Neural progenitor cell (in vitro differentiated cells): ENCODE data around the gene CHCHD6. TPM values are rescaled to one million over a fixed set of nuclear protein-coding genes. Genes with fewer than 3 reads are reported as not detected.

Experiments used
- DNase-seq: peaks from one replicate; pipeline ENCODE4 v3.0.0-alpha.2; 2016; ENCODE audit warnings: low spot score
- H2AFZ ChIP-seq: fragments of 200-600 bp; sonication (generic); replicated peaks from 2 replicates; pipeline ENCODE4 v1.6.1; 2016; ENCODE audit warnings: antibody characterized with exemption
- H3F3A ChIP-seq: fragments of 200-600 bp; sonication (generic); 2 replicates; pipeline ENCODE4 v1.6.1; 2016; ENCODE audit warnings: antibody characterized with exemption, low read depth
- H3K27ac ChIP-seq: fragments of 200-600 bp; sonication (generic); 2 replicates; pipeline ENCODE4 v1.5.1; 2016; ENCODE audit warnings: mild to moderate bottlenecking
- H3K27me3 ChIP-seq: fragments of 200-600 bp; sonication (generic); 2 replicates; pipeline ENCODE4 v1.6.1; 2016; ENCODE audit warnings: mild to moderate bottlenecking, moderate library complexity
- H3K36me3 ChIP-seq: fragments of 200-600 bp; sonication (generic); 2 replicates; pipeline ENCODE4 v1.5.1; 2016
- H3K4me1 ChIP-seq: fragments of 200-600 bp; sonication (generic); 2 replicates; pipeline ENCODE4 v1.6.1; 2016; ENCODE audit warnings: mixed run types
- H3K4me2 ChIP-seq: fragments of 200-600 bp; sonication (generic); 2 replicates; pipeline ENCODE4 v1.6.1; 2016
- H3K4me3 ChIP-seq: fragments of 200-600 bp; sonication (generic); 2 replicates; pipeline ENCODE4 v1.5.1; 2016
- H3K79me2 ChIP-seq: fragments of 200-600 bp; sonication (generic); 2 replicates; pipeline ENCODE4 v1.6.1; 2016; ENCODE audit warnings: low read depth
- H3K9ac ChIP-seq: fragments of 200-600 bp; sonication (generic); 2 replicates; pipeline ENCODE4 v1.6.1; 2016
- H3K9me3 ChIP-seq: fragments of 200-600 bp; sonication (generic); 2 replicates; pipeline ENCODE4 v1.5.1; 2016; ENCODE audit warnings: low read depth
- H4K20me1 ChIP-seq: fragments of 200-600 bp; sonication (generic); 2 replicates; pipeline ENCODE4 v1.6.1; 2016; ENCODE audit warnings: low read depth
- H3K27ac Mint-ChIP-seq: 3 replicates; pipeline ENCODE4 v1.8.0; 2021; ENCODE audit warnings: mixed read lengths
- H3K27me3 Mint-ChIP-seq: 2 replicates; pipeline ENCODE4 v1.8.0; 2022; ENCODE audit warnings: low read depth, mild to moderate bottlenecking, inconsistent platforms, moderate library complexity, mixed read lengths; ENCODE audit not compliant: insufficient read depth
- H3K36me3 Mint-ChIP-seq: 3 replicates; pipeline ENCODE4 v1.8.0; 2021; ENCODE audit warnings: mixed read lengths
- H3K4me1 Mint-ChIP-seq: 3 replicates; pipeline ENCODE4 v1.8.0; 2021; ENCODE audit warnings: mixed read lengths
- H3K4me3 Mint-ChIP-seq: 3 replicates; pipeline ENCODE4 v1.8.0; 2021; ENCODE audit warnings: mild to moderate bottlenecking, moderate library complexity, mixed read lengths
- H3K9me3 Mint-ChIP-seq: 3 replicates; pipeline ENCODE4 v1.8.0; 2020; ENCODE audit warnings: mixed read lengths
- EZH2 ChIP-seq: fragments of 200-600 bp; sonication (generic); IDR thresholded peaks from 2 replicates; pipeline ENCODE4 v1.6.1; 2017; ENCODE audit warnings: antibody characterized with exemption, mild to moderate bottlenecking, moderate library complexity
- EZH2phosphoT487 ChIP-seq: fragments of 200-600 bp; sonication (generic); IDR thresholded peaks from 2 replicates; pipeline ENCODE4 v1.6.1; 2017; ENCODE audit warnings: antibody characterized with exemption
- total RNA-seq: library from RNA; depleted of rRNA; stranded (reverse); fragments of >200 nt; gene quantifications from 2 replicates; pipeline ENCODE4 v1.2.3, GENCODE V29; 2015; ENCODE audit warnings: low replicate concordance
- TF ChIP-seq, protein P1 (sequence below): fragments of 200-600 bp; sonication (generic); IDR thresholded peaks from 2 replicates; pipeline ENCODE4 v1.5.1; 2017; ENCODE audit warnings: antibody characterized with exemption, mild to moderate bottlenecking

CHCHD6 gene
- total RNA-seq, 1 donor from 2014 or later: 35.7 TPM

GRCh38 chr3:126743350-126743749 is 39.3 kb downstream of the CHCHD6 start:
- Histone ChIP-seq H2AFZ (no peak overlapping the region), H3K4me1 (no peaks in the 10 kb centered on the region), H3F3A (no peaks in the 10 kb centered on the region), H3K79me2 (no peaks in the 10 kb centered on the region), H3K36me3 (no peaks in the 10 kb centered on the region), H3K4me3 (no peak overlapping the region), H3K9me3 (no peaks in the 10 kb centered on the region), H4K20me1 (peaks cover 2% of the 10 kb centered on the region), H3K9ac (no peak overlapping the region), H3K4me2 (no peak overlapping the region), H3K27me3 (no peaks in the 10 kb centered on the region), H3K27ac (no peak overlapping the region)
- H3K4me3 Mint-ChIP-seq: no peak overlapping the region
- DNase-seq: no peak
- H3K9me3 Mint-ChIP-seq: peaks cover 10% of the 10 kb centered on the region
- no peaks in the 10 kb centered on the region for H3K27me3 Mint-ChIP-seq
- H3K36me3 Mint-ChIP-seq: peaks cover 35% of the 10 kb centered on the region
- peaks cover 4% of the 10 kb centered on the region for H3K4me1 Mint-ChIP-seq
- TF ChIP-seq EZH2 (no peak), EZH2phosphoT487 (no peak)
- no peak overlapping the region for H3K27ac Mint-ChIP-seq

DNA sequence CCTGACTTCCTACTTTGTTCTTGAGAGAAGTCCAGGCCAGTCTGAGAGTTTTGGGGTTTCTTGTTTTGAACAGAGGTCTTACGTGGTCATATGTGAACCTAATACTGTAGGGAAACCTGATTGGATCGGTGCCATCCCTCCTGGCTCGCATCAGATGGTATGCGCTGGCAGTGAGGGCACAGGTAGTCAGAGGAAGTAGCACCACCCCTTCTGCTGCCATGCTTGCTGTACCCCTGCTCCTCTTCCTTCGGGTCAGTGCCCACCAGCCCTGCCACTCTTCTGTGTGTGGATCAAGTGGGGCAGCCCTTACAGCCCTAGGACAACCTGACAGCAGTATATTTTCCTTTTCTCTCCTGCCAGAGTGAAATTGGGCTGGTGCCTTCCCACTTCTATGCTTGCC is 39.7 kb downstream of the CHCHD6 start:
- peaks cover 6% of the 10 kb centered on the region for H3K9me3 Mint-ChIP-seq
- H3K27ac ChIP-seq: no peak overlapping the region

DNA sequence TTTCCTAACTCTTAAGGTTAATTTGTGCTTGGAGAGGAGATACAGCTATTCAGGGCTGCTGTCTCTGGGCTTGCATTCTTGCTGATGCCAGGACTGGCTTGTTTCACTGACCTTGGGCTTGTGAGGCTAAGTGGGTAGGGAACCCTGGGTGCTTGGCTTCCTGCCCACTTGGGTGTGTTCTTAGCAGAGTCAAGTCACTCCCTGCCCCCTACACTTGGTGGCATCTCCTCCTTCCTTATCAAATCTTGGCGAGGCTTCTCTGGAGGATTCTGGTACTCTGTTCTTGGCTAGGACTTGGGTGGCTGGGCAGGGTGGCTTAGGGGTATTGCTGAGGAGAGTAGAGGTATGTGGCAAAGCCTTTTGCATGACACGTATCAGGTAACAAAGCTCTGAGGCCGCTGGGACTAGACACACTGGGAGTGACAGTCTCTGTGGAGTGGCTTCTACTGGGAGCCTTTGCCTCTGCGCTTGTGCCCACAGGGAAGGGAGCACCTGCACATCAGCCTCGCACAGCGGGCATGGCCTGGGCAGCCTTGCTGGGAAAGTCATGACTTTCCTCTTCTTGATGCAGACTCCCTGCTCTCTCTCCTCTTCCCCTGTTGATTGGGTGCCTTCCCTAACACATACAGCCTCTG is 41.8 kb downstream of the CHCHD6 start:
- no peaks in the 10 kb centered on the region for H3K9me3 Mint-ChIP-seq

More for the DNA sequence above, 39.7 kb downstream of the CHCHD6 start:
- H3K4me3 ChIP-seq: no peak overlapping the region
- H4K20me1 ChIP-seq: peaks cover 2% of the 10 kb centered on the region
- DNase-seq: no peak
- Mint-ChIP-seq H3K36me3 (peaks cover 34% of the 10 kb centered on the region), H3K4me3 (no peak overlapping the region), H3K4me1 (peaks cover 4% of the 10 kb centered on the region), H3K27me3 (no peaks in the 10 kb centered on the region), H3K27ac (no peak overlapping the region)
- no peaks in the 10 kb centered on the region for H3K36me3 ChIP-seq
- H3K27me3 ChIP-seq: no peaks in the 10 kb centered on the region
- H2AFZ ChIP-seq: no peak overlapping the region
- H3K4me2 ChIP-seq: no peak overlapping the region
- H3K9me3 ChIP-seq: no peaks in the 10 kb centered on the region
- no peaks in the 10 kb centered on the region for H3K79me2 ChIP-seq
- H3K9ac ChIP-seq: no peak overlapping the region
- no peaks in the 10 kb centered on the region for H3F3A ChIP-seq
- no peaks in the 10 kb centered on the region for H3K4me1 ChIP-seq
- no peak for TF ChIP-seq EZH2phosphoT487
- TF ChIP-seq EZH2: no peak
- TF ChIP-seq, protein P1, sequence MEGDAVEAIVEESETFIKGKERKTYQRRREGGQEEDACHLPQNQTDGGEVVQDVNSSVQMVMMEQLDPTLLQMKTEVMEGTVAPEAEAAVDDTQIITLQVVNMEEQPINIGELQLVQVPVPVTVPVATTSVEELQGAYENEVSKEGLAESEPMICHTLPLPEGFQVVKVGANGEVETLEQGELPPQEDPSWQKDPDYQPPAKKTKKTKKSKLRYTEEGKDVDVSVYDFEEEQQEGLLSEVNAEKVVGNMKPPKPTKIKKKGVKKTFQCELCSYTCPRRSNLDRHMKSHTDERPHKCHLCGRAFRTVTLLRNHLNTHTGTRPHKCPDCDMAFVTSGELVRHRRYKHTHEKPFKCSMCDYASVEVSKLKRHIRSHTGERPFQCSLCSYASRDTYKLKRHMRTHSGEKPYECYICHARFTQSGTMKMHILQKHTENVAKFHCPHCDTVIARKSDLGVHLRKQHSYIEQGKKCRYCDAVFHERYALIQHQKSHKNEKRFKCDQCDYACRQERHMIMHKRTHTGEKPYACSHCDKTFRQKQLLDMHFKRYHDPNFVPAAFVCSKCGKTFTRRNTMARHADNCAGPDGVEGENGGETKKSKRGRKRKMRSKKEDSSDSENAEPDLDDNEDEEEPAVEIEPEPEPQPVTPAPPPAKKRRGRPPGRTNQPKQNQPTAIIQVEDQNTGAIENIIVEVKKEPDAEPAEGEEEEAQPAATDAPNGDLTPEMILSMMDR: no peak

More for the DNA sequence above, 41.8 kb downstream of the CHCHD6 start:
- no peak for TF ChIP-seq EZH2
- TF ChIP-seq, protein P1: no peak
- no peak for TF ChIP-seq EZH2phosphoT487
- Histone ChIP-seq H3K4me1 (no peaks in the 10 kb centered on the region), H3K27ac (no peak overlapping the region), H3K4me2 (no peak overlapping the region), H3K9ac (no peak overlapping the region), H2AFZ (no peak overlapping the region), H3K36me3 (no peaks in the 10 kb centered on the region), H3K4me3 (no peak overlapping the region), H4K20me1 (peaks cover 2% of the 10 kb centered on the region), H3K9me3 (no peaks in the 10 kb centered on the region), H3K27me3 (no peaks in the 10 kb centered on the region), H3F3A (no peaks in the 10 kb centered on the region), H3K79me2 (no peaks in the 10 kb centered on the region)
- Mint-ChIP-seq H3K27ac (no peak overlapping the region), H3K27me3 (peaks cover 2% of the 10 kb centered on the region), H3K4me3 (no peak overlapping the region), H3K4me1 (peaks cover 16% of the 10 kb centered on the region), H3K36me3 (peaks cover 25% of the 10 kb centered on the region)
- no peak for DNase-seq
